ENCODE data around the gene IMMP2L. TPM values are rescaled to one million over a fixed set of nuclear protein-coding genes. Genes with fewer than 3 reads are reported as not detected.

The IMMP2L gene
- total RNA-seq, 1 donor: 19.9 TPM

DNA sequence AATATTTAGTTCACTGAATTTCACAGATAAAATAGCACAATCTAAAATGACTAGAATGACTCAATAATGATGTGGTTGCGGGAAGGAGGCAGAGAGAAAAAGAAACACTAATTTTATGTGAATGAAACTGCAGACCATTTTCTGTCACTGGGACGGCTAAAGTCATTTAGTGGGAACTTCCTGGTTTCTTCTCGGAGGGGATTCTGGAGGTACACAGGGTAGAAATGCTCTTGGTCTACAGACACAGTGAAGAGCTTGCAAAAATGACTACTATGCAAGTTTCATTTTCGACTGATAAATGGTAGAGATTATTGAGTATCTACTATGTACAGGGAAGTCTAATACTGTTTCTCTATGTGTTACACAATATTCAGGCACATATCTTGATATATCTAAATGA lies 534.9 kb downstream of the IMMP2L start:
- Histone ChIP-seq H3K79me2 (ENCODE audit: insufficient read depth, low read length) (no peaks in the 10 kb centered on the region), H2AFZ (ENCODE audit: low read length) (no peak overlapping the region), H3K9me3 (ENCODE audit: low read depth, low read length) (no peaks in the 10 kb centered on the region), H4K20me1 (ENCODE audit: insufficient read depth, low read length) (no peaks in the 10 kb centered on the region), H3K27ac (ENCODE audit: low read depth, low read length) (no peak overlapping the region), H3K27me3 (ENCODE audit: insufficient read depth, low read length) (no peaks in the 10 kb centered on the region), H3K4me1 (ENCODE audit: insufficient read depth, low read length) (no peaks in the 10 kb centered on the region), H3K4me3 (ENCODE audit: insufficient read depth, low read length) (no peak overlapping the region), H3K36me3 (ENCODE audit: insufficient read depth, low read length) (no peaks in the 10 kb centered on the region), H3K4me2 (ENCODE audit: insufficient read depth, low read length) (no peak overlapping the region)
- TF ChIP-seq, protein P1, sequence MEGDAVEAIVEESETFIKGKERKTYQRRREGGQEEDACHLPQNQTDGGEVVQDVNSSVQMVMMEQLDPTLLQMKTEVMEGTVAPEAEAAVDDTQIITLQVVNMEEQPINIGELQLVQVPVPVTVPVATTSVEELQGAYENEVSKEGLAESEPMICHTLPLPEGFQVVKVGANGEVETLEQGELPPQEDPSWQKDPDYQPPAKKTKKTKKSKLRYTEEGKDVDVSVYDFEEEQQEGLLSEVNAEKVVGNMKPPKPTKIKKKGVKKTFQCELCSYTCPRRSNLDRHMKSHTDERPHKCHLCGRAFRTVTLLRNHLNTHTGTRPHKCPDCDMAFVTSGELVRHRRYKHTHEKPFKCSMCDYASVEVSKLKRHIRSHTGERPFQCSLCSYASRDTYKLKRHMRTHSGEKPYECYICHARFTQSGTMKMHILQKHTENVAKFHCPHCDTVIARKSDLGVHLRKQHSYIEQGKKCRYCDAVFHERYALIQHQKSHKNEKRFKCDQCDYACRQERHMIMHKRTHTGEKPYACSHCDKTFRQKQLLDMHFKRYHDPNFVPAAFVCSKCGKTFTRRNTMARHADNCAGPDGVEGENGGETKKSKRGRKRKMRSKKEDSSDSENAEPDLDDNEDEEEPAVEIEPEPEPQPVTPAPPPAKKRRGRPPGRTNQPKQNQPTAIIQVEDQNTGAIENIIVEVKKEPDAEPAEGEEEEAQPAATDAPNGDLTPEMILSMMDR (IDR thresholded peaks at IDR 0.05; ENCODE audit: extremely low read depth, low read depth, low read length): no peak
- DNase-seq (ENCODE audit: insufficient read length, low spot score, missing footprints): no peak

DNA sequence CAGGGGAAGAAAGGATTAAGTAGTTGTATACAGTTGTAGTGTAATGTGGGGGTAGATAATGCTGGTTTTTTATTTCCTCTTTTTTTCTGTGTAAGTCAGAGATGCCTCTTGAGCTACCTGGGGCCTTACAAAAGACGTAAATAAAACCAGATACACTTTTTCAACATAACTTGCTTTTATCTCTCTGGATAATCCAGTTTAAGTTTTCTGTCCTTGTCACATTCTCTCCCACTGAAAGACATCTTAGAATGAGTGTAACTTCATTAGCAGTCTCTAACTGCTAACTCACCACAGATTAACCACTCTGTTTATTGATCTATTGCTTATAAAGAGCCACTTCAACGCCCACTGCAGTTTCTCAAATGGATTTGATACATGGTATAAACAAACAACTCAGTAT lies 535.5 kb downstream of the IMMP2L start:
- H3K27ac ChIP-seq (ENCODE audit: low read depth, low read length): no peak overlapping the region
- no peak overlapping the region for H3K4me2 ChIP-seq (ENCODE audit: insufficient read depth, low read length)
- no peaks in the 10 kb centered on the region for H3K79me2 ChIP-seq (ENCODE audit: insufficient read depth, low read length)
- H3K4me3 ChIP-seq (ENCODE audit: insufficient read depth, low read length): no peak overlapping the region
- H3K36me3 ChIP-seq (ENCODE audit: insufficient read depth, low read length): no peaks in the 10 kb centered on the region
- no peak overlapping the region for H2AFZ ChIP-seq (ENCODE audit: low read length)
- H3K27me3 ChIP-seq (ENCODE audit: insufficient read depth, low read length): no peaks in the 10 kb centered on the region
- no peak for DNase-seq (ENCODE audit: insufficient read length, low spot score, missing footprints)
- TF ChIP-seq, protein P1 (IDR thresholded peaks at IDR 0.05; ENCODE audit: extremely low read depth, low read depth, low read length): no peak
- H4K20me1 ChIP-seq (ENCODE audit: insufficient read depth, low read length): no peaks in the 10 kb centered on the region
- no peaks in the 10 kb centered on the region for H3K4me1 ChIP-seq (ENCODE audit: insufficient read depth, low read length)
- no peaks in the 10 kb centered on the region for H3K9me3 ChIP-seq (ENCODE audit: low read depth, low read length)

DNA sequence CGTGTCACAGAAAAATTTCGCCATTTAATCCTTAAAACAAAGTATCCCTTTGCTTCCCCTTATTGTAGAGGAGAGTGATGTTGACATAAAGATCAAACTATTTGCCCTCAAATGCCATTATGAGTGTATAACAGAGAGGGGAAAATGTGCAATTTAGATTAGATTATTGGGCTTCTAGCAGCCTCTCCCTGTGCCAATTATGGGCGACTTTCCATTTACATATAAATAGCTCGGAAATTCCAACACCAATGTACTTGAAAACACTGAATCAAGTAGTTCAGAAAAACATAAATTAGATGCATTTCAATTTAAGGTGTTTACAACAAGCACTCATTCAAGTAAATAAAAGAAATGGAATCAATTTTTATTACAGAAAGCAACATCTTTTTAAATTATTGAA lies 535.9 kb downstream of the IMMP2L start:
- Histone ChIP-seq H2AFZ (ENCODE audit: low read length) (no peak overlapping the region), H3K79me2 (ENCODE audit: insufficient read depth, low read length) (no peaks in the 10 kb centered on the region), H3K36me3 (ENCODE audit: insufficient read depth, low read length) (no peaks in the 10 kb centered on the region), H3K4me2 (ENCODE audit: insufficient read depth, low read length) (no peak overlapping the region), H3K4me1 (ENCODE audit: insufficient read depth, low read length) (no peaks in the 10 kb centered on the region), H3K4me3 (ENCODE audit: insufficient read depth, low read length) (no peak overlapping the region), H3K9me3 (ENCODE audit: low read depth, low read length) (no peaks in the 10 kb centered on the region), H3K27me3 (ENCODE audit: insufficient read depth, low read length) (no peaks in the 10 kb centered on the region), H4K20me1 (ENCODE audit: insufficient read depth, low read length) (no peaks in the 10 kb centered on the region), H3K27ac (ENCODE audit: low read depth, low read length) (no peak overlapping the region)
- TF ChIP-seq, protein P1 (IDR thresholded peaks at IDR 0.05; ENCODE audit: extremely low read depth, low read depth, low read length): no peak
- no peak for DNase-seq (ENCODE audit: insufficient read length, low spot score, missing footprints)

DNA sequence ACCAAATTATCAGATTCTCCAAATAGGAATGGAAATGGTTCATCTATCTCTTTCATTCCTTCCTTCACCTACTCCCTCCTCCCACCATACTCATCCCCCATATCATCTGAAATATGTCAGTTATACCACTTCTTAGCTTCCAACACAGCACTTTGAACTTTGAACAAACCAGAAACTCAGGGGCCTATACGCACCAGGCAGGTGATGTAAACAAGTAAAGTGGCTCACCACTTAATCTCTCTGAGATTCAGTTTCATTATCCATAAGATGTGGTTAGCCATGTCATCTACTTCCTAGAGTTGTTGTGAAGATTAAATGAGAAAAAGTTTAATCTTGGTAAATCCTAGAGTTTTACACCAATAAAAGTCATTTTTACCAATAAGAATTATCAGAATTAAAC lies 537.3 kb downstream of the IMMP2L start:
- Histone ChIP-seq H3K4me2 (ENCODE audit: insufficient read depth, low read length) (no peak overlapping the region), H3K9me3 (ENCODE audit: low read depth, low read length) (no peaks in the 10 kb centered on the region), H3K4me1 (ENCODE audit: insufficient read depth, low read length) (no peaks in the 10 kb centered on the region), H3K79me2 (ENCODE audit: insufficient read depth, low read length) (no peaks in the 10 kb centered on the region), H3K27me3 (ENCODE audit: insufficient read depth, low read length) (no peaks in the 10 kb centered on the region), H3K36me3 (ENCODE audit: insufficient read depth, low read length) (no peaks in the 10 kb centered on the region), H4K20me1 (ENCODE audit: insufficient read depth, low read length) (no peaks in the 10 kb centered on the region), H3K4me3 (ENCODE audit: insufficient read depth, low read length) (no peak overlapping the region), H3K27ac (ENCODE audit: low read depth, low read length) (no peak overlapping the region), H2AFZ (ENCODE audit: low read length) (no peak overlapping the region)
- TF ChIP-seq, protein P1 (IDR thresholded peaks at IDR 0.05; ENCODE audit: extremely low read depth, low read depth, low read length): no peak
- DNase-seq (ENCODE audit: insufficient read length, low spot score, missing footprints): no peak

Measured in osteoblast (primary cell).